Placental epithelial cell (primary cell): ENCODE data around the gene TYSND1. TPM values are rescaled to one million over a fixed set of nuclear protein-coding genes. Genes with fewer than 3 reads are reported as not detected.

Experiments
- total RNA-seq: library from RNA; depleted of rRNA; stranded (reverse); fragments of >200 nt; gene quantifications from 2 replicates; pipeline ENCODE4 v1.2.3, GENCODE V29; 2012

Gene TYSND1, protein sequence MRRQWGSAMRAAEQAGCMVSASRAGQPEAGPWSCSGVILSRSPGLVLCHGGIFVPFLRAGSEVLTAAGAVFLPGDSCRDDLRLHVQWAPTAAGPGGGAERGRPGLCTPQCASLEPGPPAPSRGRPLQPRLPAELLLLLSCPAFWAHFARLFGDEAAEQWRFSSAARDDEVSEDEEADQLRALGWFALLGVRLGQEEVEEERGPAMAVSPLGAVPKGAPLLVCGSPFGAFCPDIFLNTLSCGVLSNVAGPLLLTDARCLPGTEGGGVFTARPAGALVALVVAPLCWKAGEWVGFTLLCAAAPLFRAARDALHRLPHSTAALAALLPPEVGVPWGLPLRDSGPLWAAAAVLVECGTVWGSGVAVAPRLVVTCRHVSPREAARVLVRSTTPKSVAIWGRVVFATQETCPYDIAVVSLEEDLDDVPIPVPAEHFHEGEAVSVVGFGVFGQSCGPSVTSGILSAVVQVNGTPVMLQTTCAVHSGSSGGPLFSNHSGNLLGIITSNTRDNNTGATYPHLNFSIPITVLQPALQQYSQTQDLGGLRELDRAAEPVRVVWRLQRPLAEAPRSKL
- total RNA-seq: 15.9 and 16.5 TPM in 2 replicates

DNA sequence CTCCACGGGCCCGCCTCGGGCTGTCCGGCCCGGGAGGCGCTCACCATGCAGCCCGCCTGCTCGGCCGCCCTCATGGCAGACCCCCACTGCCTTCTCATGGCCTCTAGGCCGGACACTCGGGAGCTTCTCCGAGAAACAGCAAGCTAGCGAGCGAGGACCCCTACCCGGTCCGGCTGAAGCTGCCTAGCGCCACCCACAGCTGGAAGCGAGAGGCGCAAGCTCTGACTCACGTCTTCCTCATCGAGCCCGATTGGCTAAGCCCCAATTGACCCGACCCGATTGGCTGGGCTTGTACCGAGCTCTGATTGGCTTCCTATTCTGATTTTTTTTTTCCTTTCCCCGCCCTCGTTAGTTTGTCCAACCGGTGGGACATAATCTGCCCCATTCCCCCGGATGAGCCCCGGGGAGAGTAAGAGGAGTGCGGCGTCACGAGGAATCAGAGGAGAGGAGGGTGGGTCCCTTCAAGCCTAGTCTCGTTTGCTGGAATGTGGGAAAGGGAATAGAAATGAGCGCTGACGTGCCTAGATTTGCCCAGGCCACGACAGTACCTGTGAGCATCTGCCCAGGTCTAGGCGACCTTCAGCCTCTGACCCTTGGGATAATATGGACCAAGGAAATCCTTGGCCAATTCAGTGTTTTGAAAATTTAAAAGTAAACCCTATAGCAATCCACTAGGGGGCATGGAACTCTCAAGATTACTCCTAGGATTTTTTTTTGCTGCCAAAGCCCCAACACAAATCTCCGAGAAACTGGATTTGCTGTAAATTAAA, at the start of gene TYSND1:
TYSND1 (minus strand) TSS at position 212 of the 770 bp plus-strand sequence; CDS start at position 98, 114 bp downstream.

DNA sequence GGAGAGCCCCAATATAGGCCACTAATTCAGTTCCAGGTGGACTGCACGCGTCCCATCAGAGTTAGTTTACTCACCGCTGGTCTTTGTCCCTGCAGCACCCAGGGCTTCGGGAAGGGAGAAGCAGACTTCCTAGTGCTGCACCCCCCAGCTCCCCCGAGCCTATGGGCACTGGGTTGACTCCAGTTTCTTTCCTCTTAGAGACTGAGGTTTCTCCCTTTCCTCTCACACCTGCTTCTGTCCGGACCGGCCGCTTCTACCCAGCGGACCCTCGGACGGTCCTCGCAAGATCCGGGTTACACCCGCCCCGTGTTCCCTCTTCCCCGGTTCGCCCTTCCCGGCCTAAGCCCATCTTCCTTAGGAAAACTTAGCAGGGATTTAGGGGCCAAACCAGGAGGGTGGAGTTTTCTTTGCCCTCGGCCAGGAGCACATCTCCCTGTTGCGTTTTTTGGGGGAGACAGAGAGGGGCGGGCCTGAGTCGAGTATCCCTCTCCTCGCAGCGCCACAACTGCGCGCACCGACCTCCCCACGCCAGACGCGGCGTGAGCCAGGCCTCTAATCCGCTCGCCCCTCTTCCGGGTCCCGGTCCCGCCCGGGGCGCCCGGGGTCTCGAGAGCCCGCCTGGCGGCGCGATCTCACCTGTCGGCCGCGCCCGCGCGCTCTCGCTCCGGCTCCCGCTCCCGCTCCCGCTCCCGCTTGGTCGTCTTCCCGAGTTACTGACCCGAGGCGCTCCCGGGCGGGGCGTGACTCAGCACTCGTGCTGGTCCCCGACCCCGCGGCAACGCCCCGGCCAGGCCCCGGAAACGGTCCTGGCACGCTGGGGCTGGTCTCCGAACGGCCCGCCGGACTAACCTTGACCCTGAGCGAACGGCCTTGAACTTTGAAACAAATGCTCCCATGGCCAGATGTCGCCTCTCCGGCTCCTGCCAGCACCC, 14.1 kb downstream of the TYSND1 start, which contains the start of gene AIFM2:
AIFM2 (minus strand) TSS at position 728 of the 932 bp plus-strand sequence. CDS start 8,741 bp downstream, outside the sequence.

Other genes with a start within 250 kb of the TYSND1 start
- gene MACROH2A2, start 93.9 kb downstream of the TYSND1 start, total RNA-seq: 16.9 and 20.4 TPM in 2 replicates
- gene AIFM2, start 13.9 kb downstream of the TYSND1 start, total RNA-seq: 1.3 and 2.0 TPM in 2 replicates
- 146 and 204 TPM in 2 replicates for gene SAR1A, start 23.8 kb upstream of the TYSND1 start, total RNA-seq
- gene PPA1, start 86.7 kb upstream of the TYSND1 start, total RNA-seq: 82.8 and 172 TPM in 2 replicates
- gene NPFFR1, start 137.3 kb upstream of the TYSND1 start, total RNA-seq: not detected in 2 replicates
- 2.0 and 6.4 TPM in 2 replicates for gene LRRC20, start 235.9 kb upstream of the TYSND1 start, total RNA-seq